HepG2 (cell line): ENCODE measurements around the gene TNC. TPM values are rescaled to one million over a fixed set of nuclear protein-coding genes. Genes with fewer than 3 reads are reported as not detected.

Experiments
- ATAC-seq: fragments of 200-7000 bp; cut with Tn5 transposase; 3 replicates; pipeline ENCODE4 v1.9.1; 2020; ENCODE audit warnings: mild to moderate bottlenecking, moderate library complexity
- BruUV-seq: library from RNA; stranded (reverse); fragments of 400-500 nt; replicated peaks from 2 replicates; lab custom pipeline; 2021; lab: Mats Ljungman, UMichigan
- CTCF ChIA-PET: fragments of 300-600 bp; formaldehyde crosslinking; extraction: SDS; loops from one replicate; lab custom pipeline; 2021; ENCODE audit warnings: low total read pairs, inconsistent platforms, low intra/inter-chr PET ratio; lab: Yijun Ruan, JAX
- POLR2A ChIA-PET: fragments of 350-600 bp; sonication (Branson Sonifier 250); formaldehyde crosslinking; loops from one replicate; lab custom pipeline; 2020; ENCODE audit warnings: antibody characterized with exemption, inconsistent platforms; lab: Yijun Ruan, JAX
- DNase-seq: peaks from one replicate; pipeline ENCODE4 v3.0.0-alpha.2; 2015; ENCODE audit warnings: low spot score
- FAIRE-seq: peaks from 3 replicates; lab custom pipeline; 2011; peaks lifted over from hg19 to GRCh38; lab: Jason Lieb, UNC
- H2AFZ ChIP-seq: one replicate; pipeline ENCODE4 v1.6.1; 2011; ENCODE audit warnings: low read length, inconsistent platforms
- H3K27ac ChIP-seq: fragments of 300-600 bp; 3 replicates; pipeline ENCODE4 v1.8.0; 2011; ENCODE audit warnings: mixed run types, mild to moderate bottlenecking, mixed read lengths, low read length, inconsistent platforms; ENCODE audit not compliant: insufficient read depth; ENCODE audit errors: extremely low read length
- H3K27me3 ChIP-seq, 2 experiments: fragments of 200-600 bp in 1 of 2; 2 replicates in 1 of 2; 3 replicates in 1 of 2; pipeline versions ENCODE4 v1.6.0 to v1.8.0; 2011; ENCODE audit warnings: low read length in 2 of 2, mild to moderate bottlenecking in 2 of 2, moderate library complexity in 2 of 2, inconsistent platforms in 1 of 2; ENCODE audit not compliant: insufficient read depth in 2 of 2, control insufficient read depth in 1 of 2
- H3K36me3 ChIP-seq, 2 experiments: fragments of 200-600 bp in 1 of 2; replicated peaks in 1 of 2; 2 replicates in 1 of 2; 3 replicates in 1 of 2; pipeline versions ENCODE4 v1.5.1 to v1.8.0; 2011; ENCODE audit warnings: low read length in 2 of 2, inconsistent platforms in 1 of 2; ENCODE audit not compliant: insufficient read depth in 2 of 2, control insufficient read depth in 1 of 2
- H3K4me1 ChIP-seq: 2 replicates; pipeline ENCODE4 v1.5.1; 2012; ENCODE audit warnings: low read length, inconsistent platforms; ENCODE audit not compliant: insufficient read depth
- H3K4me2 ChIP-seq: 2 replicates; pipeline ENCODE4 v1.6.0; 2011; ENCODE audit warnings: low read depth, low read length, inconsistent platforms
- H3K4me3 ChIP-seq, 3 experiments: fragments of 200-600 bp in 1 of 3; sonication (generic), shearing (Covaris generic) in 1 of 3; replicated peaks in 1 of 3; 2 replicates each; pipeline ENCODE4 v1.5.1; 2011 to 2016; ENCODE audit warnings: low read length in 3 of 3, inconsistent platforms in 2 of 3, low read depth in 2 of 3, mild to moderate bottlenecking in 2 of 3, control low read depth in 1 of 3, mixed read lengths in 1 of 3; ENCODE audit not compliant: insufficient read depth in 1 of 3
- H3K79me2 ChIP-seq: one replicate; pipeline ENCODE4 v1.6.1; 2011; ENCODE audit warnings: low read length, inconsistent platforms; ENCODE audit not compliant: insufficient read depth
- H3K9ac ChIP-seq: 2 replicates; pipeline ENCODE4 v1.6.0; 2011; ENCODE audit warnings: mild to moderate bottlenecking, low read depth, low read length, inconsistent platforms; ENCODE audit not compliant: insufficient read depth
- H3K9me3 ChIP-seq: 2 replicates; pipeline ENCODE4 v1.5.1; 2012; ENCODE audit warnings: mild to moderate bottlenecking, low read length
- H4K20me1 ChIP-seq: 2 replicates; pipeline ENCODE4 v1.6.0; 2011; ENCODE audit warnings: inconsistent platforms, mild to moderate bottlenecking, low read length, moderate library complexity; ENCODE audit not compliant: insufficient read depth
- ETV6 ChIP-seq: sonication (generic); formaldehyde crosslinking; conservative IDR thresholded peaks from 2 replicates; pipeline ENCODE4 v1.4.0; 2020; ENCODE audit warnings: missing genetic modification reagents
- HNRNPK ChIP-seq: fragments of 200-400 bp; formaldehyde crosslinking; IDR thresholded peaks from 2 replicates; pipeline ENCODE4 v1.6.1; 2018; ENCODE audit warnings: low read length, low read depth, moderate library complexity, mild to moderate bottlenecking; ENCODE audit not compliant: poor library complexity, severe bottlenecking
- NFE2 ChIP-seq: sonication (generic); formaldehyde crosslinking; IDR thresholded peaks from 2 replicates; pipeline ENCODE4 v1.4.0; 2020; ENCODE audit warnings: missing genetic modification reagents
- NFIC ChIP-seq: IDR thresholded peaks from 2 replicates; pipeline ENCODE4 v1.6.1; 2012; ENCODE audit warnings: mild to moderate bottlenecking, low read length, inconsistent platforms
- PCBP1 ChIP-seq: fragments of 200-400 bp; formaldehyde crosslinking; IDR thresholded peaks from 2 replicates; pipeline ENCODE4 v1.6.1; 2017; ENCODE audit warnings: mild to moderate bottlenecking, low read depth, low read length, borderline replicate concordance
- PCBP2 ChIP-seq: fragments of 200-400 bp; formaldehyde crosslinking; optimal IDR thresholded peaks from 2 replicates; pipeline ENCODE3; 2018; ENCODE audit warnings: low read length, low read depth; ENCODE audit not compliant: poor library complexity, severe bottlenecking
- STAT5B ChIP-seq: sonication (generic); formaldehyde crosslinking; IDR thresholded peaks from 2 replicates; pipeline ENCODE4 v1.4.0; 2020; ENCODE audit warnings: missing genetic modification reagents
- ZNF30 ChIP-seq: sonication (generic); formaldehyde crosslinking; IDR thresholded peaks from 2 replicates; pipeline ENCODE4 v1.5.0; 2020; ENCODE audit warnings: mild to moderate bottlenecking, missing genetic modification reagents
- ZNF484 ChIP-seq: sonication (generic); formaldehyde crosslinking; IDR thresholded peaks from 2 replicates; pipeline ENCODE4 v1.5.1; 2020; ENCODE audit warnings: mild to moderate bottlenecking, low read depth, missing genetic modification reagents, borderline replicate concordance
- ZNF850 ChIP-seq: sonication (generic); formaldehyde crosslinking; conservative IDR thresholded peaks from 2 replicates; pipeline ENCODE4 v1.9.0; 2021; ENCODE audit warnings: mild to moderate bottlenecking, missing genetic modification reagents
- ZSCAN9 ChIP-seq: IDR thresholded peaks from 2 replicates; pipeline ENCODE4 v1.6.1; 2016; ENCODE audit warnings: borderline replicate concordance
- WGBS: methylation state at CpG from one replicate; pipeline ENCODE4 v1.1.6; 2017; ENCODE audit warnings: low lambda C conversion rate; 5-methylcytosine and 5-hydroxymethylcytosine counted together
- in situ Hi-C: cut with HindIII; loops from 2 replicates; pipeline ENCODE4 v1.10.0; 2017; ENCODE audit warnings: low pct_unique_long_range_greater_than_20kb; ENCODE audit not compliant: extremely low pct_ligation_motif_present
- intact Hi-C: fragments of 100-400 bp; cut with micrococcal nuclease; formaldehyde crosslinking; loops from one replicate; pipeline ENCODE4 v1.10.0; 2022; ENCODE audit not compliant: unreplicated experiment
- polyA plus RNA-seq, 8 experiments: library from polyadenylated mRNA; depleted of rRNA in 3 of 8; stranded (reverse) in 7 of 8; unstranded in 1 of 8; fragments of >200 nt; fragmentation: Illumina TruSeq in 4 of 8; extraction: Trizol in 4 of 8; gene quantifications; 2 replicates each; pipeline versions ENCODE4 v1.2.1 to v1.2.3, GENCODE V29; 2011 to 2016; ENCODE audit warnings: low read depth in 4 of 8, missing spikeins in 1 of 8, mixed read lengths in 1 of 8; ENCODE audit not compliant: insufficient read depth in 1 of 8
- total RNA-seq, 5 experiments: library from RNA; depleted of rRNA; stranded (reverse); fragments of >200 nt; fragmentation: Illumina TruSeq; extraction: Trizol; gene quantifications; 2 replicates each; pipeline ENCODE4 v1.2.3, GENCODE V29; 2016; ENCODE audit warnings: low read depth in 1 of 5
- TF ChIP-seq, protein P1 (sequence below): sonication (generic); formaldehyde crosslinking; IDR thresholded peaks from 2 replicates; pipeline ENCODE4 v1.9.0; 2021; ENCODE audit warnings: missing genetic modification reagents, borderline replicate concordance

Gene TNC
- total and polyA plus RNA-seq, 2 of the 13 experiments (the other 11 are each of a cell fraction or from before 2014, with no cell fraction given) = not detected

GRCh38 chr9:115069771-115070170, 48.2 kb downstream of the TNC start:
- Histone ChIP-seq H3K27me3 (0 out of 5 replicates have a peak, but pooled peaks cover 0 to 4% of the 10 kb centered on the region in 2 experiments), H3K4me2 (no peak overlapping the region), H3K4me3 (no peak overlapping the region), H3K79me2 (no peaks in the 10 kb centered on the region), H3K9ac (no peak overlapping the region), H4K20me1 (no peaks in the 10 kb centered on the region), H3K9me3 (no peaks in the 10 kb centered on the region), H2AFZ (no peak overlapping the region), H3K27ac (no peak overlapping the region), H3K4me1 (no peaks in the 10 kb centered on the region), H3K36me3 (no peaks in the 10 kb centered on the region)
- DNase-seq = no peak
- POLR2A ChIA-PET = no interaction called here
- no TSS peak for BruUV-seq
- CTCF ChIA-PET = no interaction called here
- 36% methylated on average over 1 of the region's 1 CpG for WGBS
- intact Hi-C loops (no loop called here), in situ Hi-C loops (no loop called here)
- no peak for FAIRE-seq
- ATAC-seq = no peak
- TF ChIP-seq NFE2 (CRISPR knock-in tag) (no peak), ZNF30 (CRISPR knock-in tag) (no peak), ETV6 (CRISPR knock-in tag) (no peak)
- TF ChIP-seq, protein P1, sequence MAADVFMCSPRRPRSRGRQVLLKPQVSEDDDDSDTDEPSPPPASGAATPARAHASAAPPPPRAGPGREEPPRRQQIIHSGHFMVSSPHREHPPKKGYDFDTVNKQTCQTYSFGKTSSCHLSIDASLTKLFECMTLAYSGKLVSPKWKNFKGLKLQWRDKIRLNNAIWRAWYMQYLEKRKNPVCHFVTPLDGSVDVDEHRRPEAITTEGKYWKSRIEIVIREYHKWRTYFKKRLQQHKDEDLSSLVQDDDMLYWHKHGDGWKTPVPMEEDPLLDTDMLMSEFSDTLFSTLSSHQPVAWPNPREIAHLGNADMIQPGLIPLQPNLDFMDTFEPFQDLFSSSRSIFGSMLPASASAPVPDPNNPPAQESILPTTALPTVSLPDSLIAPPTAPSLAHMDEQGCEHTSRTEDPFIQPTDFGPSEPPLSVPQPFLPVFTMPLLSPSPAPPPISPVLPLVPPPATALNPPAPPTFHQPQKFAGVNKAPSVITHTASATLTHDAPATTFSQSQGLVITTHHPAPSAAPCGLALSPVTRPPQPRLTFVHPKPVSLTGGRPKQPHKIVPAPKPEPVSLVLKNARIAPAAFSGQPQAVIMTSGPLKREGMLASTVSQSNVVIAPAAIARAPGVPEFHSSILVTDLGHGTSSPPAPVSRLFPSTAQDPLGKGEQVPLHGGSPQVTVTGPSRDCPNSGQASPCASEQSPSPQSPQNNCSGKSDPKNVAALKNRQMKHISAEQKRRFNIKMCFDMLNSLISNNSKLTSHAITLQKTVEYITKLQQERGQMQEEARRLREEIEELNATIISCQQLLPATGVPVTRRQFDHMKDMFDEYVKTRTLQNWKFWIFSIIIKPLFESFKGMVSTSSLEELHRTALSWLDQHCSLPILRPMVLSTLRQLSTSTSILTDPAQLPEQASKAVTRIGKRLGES (CRISPR knock-in tag) = no peak

GRCh38 chr9:115069302-115069701, 48.7 kb downstream of the TNC start:
- FAIRE-seq = no peak
- Histone ChIP-seq H4K20me1 (no peaks in the 10 kb centered on the region), H3K36me3 (no peaks in the 10 kb centered on the region), H3K4me3 (no peak overlapping the region), H3K9me3 (no peaks in the 10 kb centered on the region), H3K27me3 (0 out of 5 replicates have a peak, but pooled peaks cover 0 to 4% of the 10 kb centered on the region in 2 experiments), H3K9ac (no peak overlapping the region), H2AFZ (no peak overlapping the region), H3K4me2 (no peak overlapping the region), H3K4me1 (no peaks in the 10 kb centered on the region), H3K27ac (no peak overlapping the region), H3K79me2 (no peaks in the 10 kb centered on the region)
- TF ChIP-seq PCBP1 = 0 out of 2 replicates have a peak, but pooled peaks have one; percentile 67
- TF ChIP-seq STAT5B (CRISPR knock-in tag) = no peak
- TF ChIP-seq ZSCAN9 = no peak
- TF ChIP-seq ZNF484 (CRISPR knock-in tag) = no peak
- TF ChIP-seq NFIC = no peak
- no peak for TF ChIP-seq ZNF850 (CRISPR knock-in tag)
- peak; percentile 96 for TF ChIP-seq HNRNPK
- peak; percentile 50 for TF ChIP-seq PCBP2
- intact Hi-C loops (no loop called here), in situ Hi-C loops (no loop called here)
- no peak for DNase-seq
- 3% methylated on average over 2 of the region's 2 CpGs for WGBS
- ChIA-PET CTCF (no interaction called here), POLR2A (no interaction called here)
- BruUV-seq = no TSS peak
- ATAC-seq = no peak
